A673 (cell line): Measurements from ENCODE around the gene ZNF605. TPM values are rescaled to one million over a fixed set of nuclear protein-coding genes. Genes with fewer than 3 reads are reported as not detected.
"Not testable (repeated sequence)": the region's sequence is repeated elsewhere in the genome, so short reads cannot be mapped to it uniquely, and the experiment has no call there.

Experiments
- BruUV-seq: library from RNA; stranded (reverse); fragments of 400-500 nt; replicated peaks from 2 replicates; lab custom pipeline; 2021; lab: Mats Ljungman, UMichigan
- CTCF ChIA-PET: fragments of 300-600 bp; sonication (Branson Sonifier 250); formaldehyde crosslinking; loops from one replicate; lab custom pipeline; 2022; ENCODE audit warnings: antibody characterized with exemption; lab: Charles Lee
- POLR2A ChIA-PET: fragments of 300-600 bp; sonication (Branson Sonifier 250); formaldehyde crosslinking; loops from one replicate; lab custom pipeline; 2022; ENCODE audit warnings: antibody characterized with exemption; ENCODE audit not compliant: low non-redundant PET; lab: Charles Lee
- DNase-seq: peaks from one replicate; pipeline ENCODE4 v3.0.0-alpha.2; 2015; ENCODE audit warnings: low spot score
- H3K27ac ChIP-seq: fragments of 200-600 bp; sonication (generic); 2 replicates; pipeline ENCODE4 v1.5.1; 2016; ENCODE audit warnings: mixed run types, low read depth, mild to moderate bottlenecking, mixed read lengths, antibody characterized with exemption, low read length; ENCODE audit not compliant: poor library complexity, severe bottlenecking
- H3K27me3 ChIP-seq: fragments of 200-600 bp; sonication (generic); replicated peaks from 2 replicates; pipeline ENCODE4 v1.6.1; 2017; ENCODE audit warnings: mixed run types, low read depth, mild to moderate bottlenecking, mixed read lengths, antibody characterized with exemption, low read length; ENCODE audit not compliant: insufficient read depth, poor library complexity
- H3K36me3 ChIP-seq: fragments of 200-600 bp; sonication (generic); 2 replicates; pipeline ENCODE4 v1.6.1; 2016; ENCODE audit warnings: mixed run types, mild to moderate bottlenecking, mixed read lengths, antibody characterized with exemption, low read length; ENCODE audit not compliant: insufficient read depth, poor library complexity, severe bottlenecking
- H3K4me1 ChIP-seq: fragments of 200-600 bp; sonication (generic); 2 replicates; pipeline ENCODE4 v1.6.1; 2017; ENCODE audit warnings: mixed run types, mild to moderate bottlenecking, mixed read lengths, antibody characterized with exemption, low read length; ENCODE audit not compliant: insufficient read depth, poor library complexity, severe bottlenecking
- H3K4me3 ChIP-seq: fragments of 200-600 bp; sonication (generic); 2 replicates; pipeline ENCODE4 v1.5.1; 2016; ENCODE audit warnings: low read depth, mixed run types, mild to moderate bottlenecking, mixed read lengths, low read length; ENCODE audit not compliant: poor library complexity, severe bottlenecking
- H3K9me3 ChIP-seq: fragments of 200-600 bp; sonication (generic); 2 replicates; pipeline ENCODE4 v1.6.1; 2016; ENCODE audit warnings: mixed run types, low read depth, mild to moderate bottlenecking, mixed read lengths, antibody characterized with exemption, low read length; ENCODE audit not compliant: poor library complexity, severe bottlenecking
- EZH2 ChIP-seq: fragments of 200-600 bp; sonication (generic); IDR thresholded peaks from 2 replicates; pipeline ENCODE4 v1.6.1; 2017; ENCODE audit warnings: borderline replicate concordance, low read depth, mild to moderate bottlenecking, mixed read lengths, antibody characterized with exemption, low read length; ENCODE audit not compliant: poor library complexity, severe bottlenecking
- intact Hi-C: fragments of 100-400 bp; cut with micrococcal nuclease; formaldehyde crosslinking; loops from one replicate; pipeline ENCODE4 v1.10.0; 2022; ENCODE audit not compliant: unreplicated experiment
- total RNA-seq: library from RNA; stranded (reverse); gene quantifications from 2 replicates; pipeline ENCODE4 v1.2.3, GENCODE V29; 2021
- TF ChIP-seq, protein P1 (sequence below): fragments of 300-800, 200-600 bp; sonication (generic); conservative IDR thresholded peaks from 2 replicates; pipeline ENCODE4 v1.5.1; 2017; ENCODE audit warnings: low read depth, mild to moderate bottlenecking, antibody characterized with exemption, low read length, moderate library complexity, mixed read lengths

Gene ZNF605
- total RNA-seq, 1 experiment from 2014 or later, result 12.9 TPM

DNA sequence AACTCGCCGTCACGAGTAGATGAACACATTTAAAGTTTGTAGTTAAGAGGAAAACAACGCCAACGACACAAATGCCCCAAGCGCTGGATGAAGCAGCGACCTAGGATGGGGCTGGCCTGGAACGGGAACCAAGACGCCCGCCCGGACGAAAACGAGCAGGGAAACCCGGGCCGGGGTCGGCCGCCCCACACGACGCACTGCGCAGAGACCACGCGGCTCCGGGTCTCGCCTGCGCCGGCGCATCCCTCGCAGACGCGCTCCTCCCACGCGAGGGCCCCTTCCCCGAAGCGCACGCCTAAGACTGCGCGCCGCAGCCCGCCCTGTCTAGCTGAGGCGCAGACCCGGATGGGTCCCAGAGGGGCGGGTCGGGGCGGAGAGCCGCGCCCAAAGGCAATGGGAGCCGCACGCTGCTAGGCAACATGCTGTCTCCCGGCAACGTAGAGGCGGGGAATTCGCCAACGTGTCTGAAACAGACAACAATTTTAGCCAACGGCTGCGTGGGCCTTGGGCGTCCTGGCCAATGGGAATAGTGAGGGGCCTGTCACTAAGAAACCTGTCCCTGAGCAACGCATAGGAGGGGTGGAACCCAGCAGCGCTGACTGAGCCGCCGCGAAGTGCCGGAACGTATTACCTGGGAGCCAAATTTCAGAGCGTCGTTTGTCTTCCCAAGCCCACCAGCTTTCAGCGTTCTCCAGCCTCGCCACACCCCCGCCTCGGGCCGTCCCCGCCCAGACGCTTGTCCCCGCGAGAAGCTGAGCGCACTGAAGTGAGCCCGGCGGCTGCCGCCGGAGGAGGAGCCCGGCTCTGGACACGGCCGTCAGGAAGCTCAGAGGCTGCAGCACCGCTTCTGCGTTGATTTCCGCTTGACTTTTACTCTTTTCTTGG, 47.7 kb downstream of the ZNF605 start:
- TF ChIP-seq, protein P1, sequence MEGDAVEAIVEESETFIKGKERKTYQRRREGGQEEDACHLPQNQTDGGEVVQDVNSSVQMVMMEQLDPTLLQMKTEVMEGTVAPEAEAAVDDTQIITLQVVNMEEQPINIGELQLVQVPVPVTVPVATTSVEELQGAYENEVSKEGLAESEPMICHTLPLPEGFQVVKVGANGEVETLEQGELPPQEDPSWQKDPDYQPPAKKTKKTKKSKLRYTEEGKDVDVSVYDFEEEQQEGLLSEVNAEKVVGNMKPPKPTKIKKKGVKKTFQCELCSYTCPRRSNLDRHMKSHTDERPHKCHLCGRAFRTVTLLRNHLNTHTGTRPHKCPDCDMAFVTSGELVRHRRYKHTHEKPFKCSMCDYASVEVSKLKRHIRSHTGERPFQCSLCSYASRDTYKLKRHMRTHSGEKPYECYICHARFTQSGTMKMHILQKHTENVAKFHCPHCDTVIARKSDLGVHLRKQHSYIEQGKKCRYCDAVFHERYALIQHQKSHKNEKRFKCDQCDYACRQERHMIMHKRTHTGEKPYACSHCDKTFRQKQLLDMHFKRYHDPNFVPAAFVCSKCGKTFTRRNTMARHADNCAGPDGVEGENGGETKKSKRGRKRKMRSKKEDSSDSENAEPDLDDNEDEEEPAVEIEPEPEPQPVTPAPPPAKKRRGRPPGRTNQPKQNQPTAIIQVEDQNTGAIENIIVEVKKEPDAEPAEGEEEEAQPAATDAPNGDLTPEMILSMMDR, result no peak
- TF ChIP-seq EZH2, result no peak
- BruUV-seq, result no TSS peak
- DNase-seq, result peak; percentile 96
- Histone ChIP-seq H3K36me3 (no peaks in the 10 kb centered on the region), H3K4me1 (no peaks in the 10 kb centered on the region), H3K4me3 (peak overlapping the region; percentile 53), H3K27me3 (peaks cover 36% of the 10 kb centered on the region), H3K9me3 (peaks cover 18% of the 10 kb centered on the region), H3K27ac (no peak overlapping the region)
- intact Hi-C loops, result no loop called here
- CTCF ChIA-PET, result no interaction called here
- POLR2A ChIA-PET, result no interaction called here

DNA sequence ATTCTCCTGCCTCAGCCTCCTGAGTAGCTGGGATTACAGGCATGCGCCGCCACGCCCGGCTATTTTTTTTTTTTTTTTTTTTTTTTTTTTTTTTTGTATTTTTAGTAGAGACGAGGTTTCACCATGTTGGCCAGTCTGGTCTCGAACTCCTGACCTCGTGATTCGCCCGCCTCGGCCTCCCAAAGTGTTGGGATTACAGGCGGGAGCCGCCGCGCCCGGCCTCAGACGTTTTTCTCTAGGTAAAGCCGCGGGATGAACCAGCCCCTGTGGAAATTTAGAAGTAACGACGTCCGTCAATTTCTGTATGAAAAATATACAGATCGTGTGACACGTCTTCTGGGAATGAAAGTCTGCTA, 48.3 kb downstream of the ZNF605 start:
- H3K27ac ChIP-seq, BruUV-seq, DNase-seq, intact Hi-C loops, POLR2A ChIA-PET, H3K4me1 ChIP-seq, CTCF ChIA-PET, H3K36me3 ChIP-seq: not testable (repeated sequence)
- H3K27me3 ChIP-seq, result peaks cover 36% of the 10 kb centered on the region
- H3K4me3 ChIP-seq, result peak overlapping the region; percentile 53
- H3K9me3 ChIP-seq, result peaks cover 17% of the 10 kb centered on the region

DNA sequence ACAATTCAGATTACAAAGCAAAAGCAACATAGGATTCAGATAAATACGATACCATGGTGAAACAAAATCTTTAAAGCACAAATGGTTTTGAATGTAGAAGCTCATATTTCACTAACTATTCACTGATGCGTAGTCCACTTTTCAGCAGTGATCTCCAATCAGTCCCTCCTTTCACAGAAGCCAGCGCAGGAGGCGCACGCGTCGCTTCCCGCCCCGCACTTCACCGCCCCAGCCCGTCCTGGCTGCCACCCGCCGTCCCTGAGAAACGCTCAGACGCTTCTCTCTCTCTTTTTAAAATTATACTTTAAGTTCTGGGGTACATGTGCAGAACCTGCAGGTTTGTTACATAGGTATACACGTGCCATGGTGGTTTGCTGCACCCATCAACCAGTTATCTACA, 48.9 kb downstream of the ZNF605 start:
- DNase-seq, result no peak
- Histone ChIP-seq H3K4me3 (no peak overlapping the region), H3K4me1 (no peaks in the 10 kb centered on the region), H3K36me3 (no peaks in the 10 kb centered on the region), H3K9me3 (peaks cover 17% of the 10 kb centered on the region), H3K27ac (no peak overlapping the region), H3K27me3 (peaks cover 36% of the 10 kb centered on the region)
- intact Hi-C loops, result no loop called here
- CTCF ChIA-PET, result no interaction called here
- BruUV-seq, result no TSS peak
- POLR2A ChIA-PET, result no interaction called here
- TF ChIP-seq, protein P1, result no peak
- TF ChIP-seq EZH2, result no peak
